IMR-90 (cell line): ENCODE data around the gene MYO10.

Experiments used
- BHLHE40 ChIP-seq: fragments of 150-350 bp; IDR thresholded peaks from 2 replicates; pipeline ENCODE4 v1.6.1; 2016; ENCODE audit warnings: mild to moderate bottlenecking, low read depth, low read length
- CEBPB ChIP-seq: IDR thresholded peaks from 2 replicates; pipeline ENCODE4 v1.6.1; 2012; ENCODE audit warnings: low read depth, low read length, improper control_type of control experiment
- CHD1 ChIP-seq: IDR thresholded peaks from 2 replicates; pipeline ENCODE4 v1.6.1; 2012; ENCODE audit warnings: low read depth, low read length, improper control_type of control experiment
- MAFK ChIP-seq: IDR thresholded peaks from 2 replicates; pipeline ENCODE4 v1.6.1; 2012; ENCODE audit warnings: low read depth, low read length, improper control_type of control experiment
- MAZ ChIP-seq: IDR thresholded peaks from 2 replicates; pipeline ENCODE4 v1.6.1; 2012; ENCODE audit warnings: low read depth, mild to moderate bottlenecking, low read length, improper control_type of control experiment, moderate library complexity, borderline replicate concordance
- NFE2L2 ChIP-seq: fragments of 150-350 bp; IDR thresholded peaks from 2 replicates; pipeline ENCODE4 v1.6.1; 2016; ENCODE audit warnings: low read depth, mild to moderate bottlenecking, low read length
- POLR2A ChIP-seq: IDR thresholded peaks from 2 replicates; pipeline ENCODE4 v1.6.1; 2012; ENCODE audit warnings: mild to moderate bottlenecking, low read depth, low read length
- RAD21 ChIP-seq: IDR thresholded peaks from 2 replicates; pipeline ENCODE4 v1.6.1; 2012; ENCODE audit warnings: low read length, improper control_type of control experiment
- RCOR1 ChIP-seq: IDR thresholded peaks from 2 replicates; pipeline ENCODE4 v1.6.1; 2012; ENCODE audit warnings: mild to moderate bottlenecking, low read length, improper control_type of control experiment; ENCODE audit not compliant: insufficient replicate concordance
- USF2 ChIP-seq: fragments of 150-350 bp; IDR thresholded peaks from 2 replicates; pipeline ENCODE4 v1.6.1; 2017; ENCODE audit warnings: mild to moderate bottlenecking, antibody characterized with exemption, low read length, low read depth
- TF ChIP-seq, protein P1 (sequence below): conservative IDR thresholded peaks from 2 replicates; pipeline ENCODE4 v1.5.1; 2012; ENCODE audit warnings: mild to moderate bottlenecking, low read depth, low read length, improper control_type of control experiment

DNA sequence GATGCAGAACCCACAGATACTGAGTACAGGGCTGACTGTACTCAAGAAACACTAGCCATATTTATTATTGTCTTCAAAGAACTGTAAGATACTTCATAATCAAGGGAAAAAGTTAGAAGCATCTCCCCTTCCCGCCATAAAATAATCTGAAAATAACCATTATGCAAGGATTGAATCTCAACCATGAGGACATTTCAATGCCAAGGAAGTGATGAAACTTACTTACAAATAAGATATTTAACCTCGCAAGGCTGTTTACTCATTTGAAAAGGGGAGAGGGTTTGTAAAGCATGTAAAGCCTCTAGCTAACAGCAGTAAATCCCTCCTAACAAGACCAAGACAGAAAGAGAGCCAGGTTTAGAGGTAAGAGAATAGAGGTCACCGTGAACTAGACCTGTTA lies 6.3 kb downstream of the MYO10 start:
- TF ChIP-seq, protein P1, sequence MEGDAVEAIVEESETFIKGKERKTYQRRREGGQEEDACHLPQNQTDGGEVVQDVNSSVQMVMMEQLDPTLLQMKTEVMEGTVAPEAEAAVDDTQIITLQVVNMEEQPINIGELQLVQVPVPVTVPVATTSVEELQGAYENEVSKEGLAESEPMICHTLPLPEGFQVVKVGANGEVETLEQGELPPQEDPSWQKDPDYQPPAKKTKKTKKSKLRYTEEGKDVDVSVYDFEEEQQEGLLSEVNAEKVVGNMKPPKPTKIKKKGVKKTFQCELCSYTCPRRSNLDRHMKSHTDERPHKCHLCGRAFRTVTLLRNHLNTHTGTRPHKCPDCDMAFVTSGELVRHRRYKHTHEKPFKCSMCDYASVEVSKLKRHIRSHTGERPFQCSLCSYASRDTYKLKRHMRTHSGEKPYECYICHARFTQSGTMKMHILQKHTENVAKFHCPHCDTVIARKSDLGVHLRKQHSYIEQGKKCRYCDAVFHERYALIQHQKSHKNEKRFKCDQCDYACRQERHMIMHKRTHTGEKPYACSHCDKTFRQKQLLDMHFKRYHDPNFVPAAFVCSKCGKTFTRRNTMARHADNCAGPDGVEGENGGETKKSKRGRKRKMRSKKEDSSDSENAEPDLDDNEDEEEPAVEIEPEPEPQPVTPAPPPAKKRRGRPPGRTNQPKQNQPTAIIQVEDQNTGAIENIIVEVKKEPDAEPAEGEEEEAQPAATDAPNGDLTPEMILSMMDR: no peak
- TF ChIP-seq RAD21 (no peak), POLR2A (no peak), MAFK (no peak), USF2 (no peak), NFE2L2 (no peak), RCOR1 (no peak), BHLHE40 (no peak), CHD1 (no peak), CEBPB (no peak), MAZ (no peak)
